Gastrocnemius medialis (tissue), 4 donors: ENCODE results near the gene SLC39A11. TPM values are rescaled to one million over a fixed set of nuclear protein-coding genes. Genes with fewer than 3 reads are reported as not detected.

Experiments
- ATAC-seq, 2 donors: fragments of 150-250 bp; one replicate each; pipeline ENCODE4 v1.9.1; 2016
- DNase-seq, 2 donors: peaks; one replicate each; pipeline ENCODE4 v3.0.0-alpha.2; 2019
- H3K27ac ChIP-seq, 4 donors: fragments of 200-600 bp; sonication (generic); 1 replicate in 1 of 4; 2 replicates in 3 of 4; pipeline ENCODE4 v1.5.1; 2016 to 2018; ENCODE audit warnings: mild to moderate bottlenecking in 2 of 4, moderate library complexity in 1 of 4
- H3K27me3 ChIP-seq, 3 donors: fragments of 200-600 bp; sonication (generic) in 2 of 3; 1 replicate in 1 of 3; 2 replicates in 2 of 3; pipeline versions ENCODE4 v1.5.1 to v1.6.0; 2016 to 2019; ENCODE audit warnings: mild to moderate bottlenecking in 1 of 3, moderate library complexity in 1 of 3
- H3K36me3 ChIP-seq, 2 donors: fragments of 200-600 bp; sonication (generic) in 1 of 2; one replicate each; pipeline ENCODE4 v1.5.1; 2017 to 2018
- H3K4me1 ChIP-seq, 2 donors: fragments of 200-600 bp; sonication (generic) in 1 of 2; one replicate each; pipeline ENCODE4 v1.5.1; 2016 to 2017; ENCODE audit warnings: mild to moderate bottlenecking in 2 of 2
- H3K4me3 ChIP-seq, 4 donors: fragments of 200-600 bp; sonication (generic) in 3 of 4; 1 replicate in 1 of 4; 2 replicates in 3 of 4; pipeline ENCODE4 v1.5.1; 2016 to 2019; ENCODE audit warnings: mild to moderate bottlenecking in 2 of 4
- H3K9me3 ChIP-seq, 3 donors: fragments of 200-600 bp; sonication (generic) in 2 of 3; 1 replicate in 1 of 3; 2 replicates in 2 of 3; pipeline ENCODE4 v1.5.1; 2016 to 2019
- CTCF ChIP-seq, 5 experiments: fragments of 450-650 bp in 3 of 5; fragments of 200-600 bp in 2 of 5; sonication (generic) in 2 of 5; IDR thresholded peaks in 4 of 5; conservative IDR thresholded peaks in 1 of 5; 1 replicate in 4 of 5; 2 replicates in 1 of 5; pipeline ENCODE4 v1.5.1; 2016 to 2019; ENCODE audit warnings: antibody characterized with exemption in 5 of 5, mild to moderate bottlenecking in 3 of 5, moderate library complexity in 3 of 5
- POLR2A ChIP-seq, 2 donors: fragments of 450-650 bp; IDR thresholded peaks; one replicate each; pipeline ENCODE4 v1.6.1; 2017; ENCODE audit warnings: antibody characterized with exemption in 2 of 2, mild to moderate bottlenecking in 2 of 2, moderate library complexity in 2 of 2
- in situ Hi-C, 4 donors: fragments of 200-750 bp; cut with MboI; loops; one replicate each; pipeline versions ENCODE4 v1.15.0 to v1.8.0; 2017; ENCODE audit warnings: low sequenced_read_pairs in 4 of 4
- intact Hi-C: fragments of 100-400 bp; cut with DNase I; formaldehyde crosslinking; loops from one replicate; pipeline ENCODE4 v1.15.1; 2023; ENCODE audit warnings: low total_unique reads
- total RNA-seq, 4 donors: library from RNA; depleted of rRNA; stranded (reverse); fragments of >200 nt; gene quantifications; one replicate each; pipeline versions ENCODE4 v1.1.0 to v1.2.3, GENCODE V29; 2016

Gene SLC39A11
- total RNA-seq, 4 donors from 2014 or later = 7.6 to 28.4 (median 10.7) TPM

- no peaks in the 10 kb centered on the region for H3K4me1 ChIP-seq
- ATAC-seq = no peak
- DNase-seq = no peak
- in situ Hi-C loops = no loop called here
- TF ChIP-seq CTCF (IDR thresholded peaks at IDR 0.05 in 4 of 5, conservative IDR thresholded peaks at IDR 0.05 in 1 of 5) (no peak), POLR2A (IDR thresholded peaks at IDR 0.05) (no peak)
- intact Hi-C loops = no loop called here
- no peaks in the 10 kb centered on the region for H3K9me3 ChIP-seq
- H3K27ac ChIP-seq = no peak overlapping the region
- no peaks in the 10 kb centered on the region for H3K36me3 ChIP-seq
- no peaks in the 10 kb centered on the region for H3K27me3 ChIP-seq
- no peak overlapping the region for H3K4me3 ChIP-seq
These were observed 20.1 kb downstream of the SLC39A11 start for GRCh38 chr17:73072219-73072962.

GRCh38 chr17:73071066-73071999 lies 21.2 kb downstream of the SLC39A11 start:
- intact Hi-C loops = no loop called here
- in situ Hi-C loops = no loop called here
- no peak for TF ChIP-seq POLR2A (IDR thresholded peaks at IDR 0.05)
- TF ChIP-seq CTCF (IDR thresholded peaks at IDR 0.05 in 4 of 5, conservative IDR thresholded peaks at IDR 0.05 in 1 of 5) = no peak
- Histone ChIP-seq H3K27ac (no peak overlapping the region), H3K36me3 (no peaks in the 10 kb centered on the region), H3K4me3 (no peak overlapping the region), H3K9me3 (no peaks in the 10 kb centered on the region), H3K27me3 (no peaks in the 10 kb centered on the region), H3K4me1 (no peaks in the 10 kb centered on the region)
- ATAC-seq (no peak), DNase-seq (no peak)

GRCh38 chr17:73069841-73070240 lies 22.6 kb downstream of the SLC39A11 start:
- Histone ChIP-seq H3K36me3 (no peaks in the 10 kb centered on the region), H3K4me1 (peaks cover 7 to 14% of the 10 kb centered on the region in 2 donors), H3K27me3 (no peaks in the 10 kb centered on the region), H3K27ac (no peak overlapping the region), H3K9me3 (no peaks in the 10 kb centered on the region), H3K4me3 (no peak overlapping the region)
- intact Hi-C loops = no loop called here
- DNase-seq (no peak), ATAC-seq (no peak)
- in situ Hi-C loops = no loop called here
- TF ChIP-seq POLR2A (IDR thresholded peaks at IDR 0.05) = no peak
- no peak for TF ChIP-seq CTCF (IDR thresholded peaks at IDR 0.05 in 4 of 5, conservative IDR thresholded peaks at IDR 0.05 in 1 of 5)

- intact Hi-C loops = no loop called here
- Histone ChIP-seq H3K27me3 (no peaks in the 10 kb centered on the region), H3K36me3 (no peaks in the 10 kb centered on the region), H3K9me3 (no peaks in the 10 kb centered on the region), H3K27ac (no peak overlapping the region), H3K4me3 (no peak overlapping the region), H3K4me1 (peaks cover 12 to 20% of the 10 kb centered on the region in 2 donors)
- in situ Hi-C loops = no loop called here
- TF ChIP-seq CTCF (IDR thresholded peaks at IDR 0.05 in 4 of 5, conservative IDR thresholded peaks at IDR 0.05 in 1 of 5) = no peak
- no peak for TF ChIP-seq POLR2A (IDR thresholded peaks at IDR 0.05)
- ATAC-seq = no peak
- no peak for DNase-seq
These were observed 23.2 kb downstream of the SLC39A11 start for GRCh38 chr17:73069164-73069770.
